ENCODE data around the gene RCCD1. TPM values are rescaled to one million over a fixed set of nuclear protein-coding genes. Genes with fewer than 3 reads are reported as not detected.

The RCCD1 gene
- total RNA-seq, 2 donors from 2014 or later = 6.8 to 9.5 TPM

DNA sequence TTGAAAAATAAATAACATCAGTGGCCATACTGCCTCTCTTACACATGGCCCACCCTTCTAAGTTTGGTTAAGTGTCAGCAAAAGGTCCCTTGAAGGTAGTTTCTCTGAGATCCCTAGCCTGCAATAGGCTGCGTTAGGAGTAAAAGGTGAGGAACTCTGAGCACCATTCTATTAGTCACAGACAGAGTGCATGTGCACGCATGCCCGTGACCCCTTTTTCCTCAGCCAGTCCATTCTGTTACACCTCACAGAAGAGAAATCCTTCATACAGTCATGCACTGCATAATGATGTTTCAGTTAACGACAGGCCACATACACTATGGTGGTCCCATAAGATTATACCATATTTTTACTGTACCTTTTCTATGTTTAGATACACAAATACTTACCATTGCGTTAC lies 12.5 kb downstream of the RCCD1 start:
- H3K27me3 ChIP-seq = no peaks in the 10 kb centered on the region

DNA sequence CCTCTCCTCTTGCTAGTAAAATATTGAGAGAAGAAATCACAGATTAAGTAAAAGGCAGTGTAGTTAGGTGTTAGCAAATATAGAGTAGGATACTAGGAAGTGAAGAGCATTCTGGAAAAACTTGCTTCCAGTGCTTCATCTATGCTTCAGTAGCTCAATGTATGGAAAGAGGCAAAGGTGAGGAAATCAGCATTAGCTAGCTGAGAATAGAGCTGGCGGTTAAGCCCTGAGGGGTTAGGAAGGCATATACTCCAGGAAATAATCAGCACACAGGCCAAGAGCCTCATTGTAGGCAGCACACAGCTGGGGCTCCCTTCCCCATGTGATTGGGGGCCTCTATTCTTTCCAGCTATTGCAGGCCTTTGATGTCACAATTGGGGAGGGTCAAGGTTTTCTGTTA lies 13.8 kb downstream of the RCCD1 start:
- TF ChIP-seq, protein P1, sequence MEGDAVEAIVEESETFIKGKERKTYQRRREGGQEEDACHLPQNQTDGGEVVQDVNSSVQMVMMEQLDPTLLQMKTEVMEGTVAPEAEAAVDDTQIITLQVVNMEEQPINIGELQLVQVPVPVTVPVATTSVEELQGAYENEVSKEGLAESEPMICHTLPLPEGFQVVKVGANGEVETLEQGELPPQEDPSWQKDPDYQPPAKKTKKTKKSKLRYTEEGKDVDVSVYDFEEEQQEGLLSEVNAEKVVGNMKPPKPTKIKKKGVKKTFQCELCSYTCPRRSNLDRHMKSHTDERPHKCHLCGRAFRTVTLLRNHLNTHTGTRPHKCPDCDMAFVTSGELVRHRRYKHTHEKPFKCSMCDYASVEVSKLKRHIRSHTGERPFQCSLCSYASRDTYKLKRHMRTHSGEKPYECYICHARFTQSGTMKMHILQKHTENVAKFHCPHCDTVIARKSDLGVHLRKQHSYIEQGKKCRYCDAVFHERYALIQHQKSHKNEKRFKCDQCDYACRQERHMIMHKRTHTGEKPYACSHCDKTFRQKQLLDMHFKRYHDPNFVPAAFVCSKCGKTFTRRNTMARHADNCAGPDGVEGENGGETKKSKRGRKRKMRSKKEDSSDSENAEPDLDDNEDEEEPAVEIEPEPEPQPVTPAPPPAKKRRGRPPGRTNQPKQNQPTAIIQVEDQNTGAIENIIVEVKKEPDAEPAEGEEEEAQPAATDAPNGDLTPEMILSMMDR (IDR thresholded peaks at IDR 0.05) = no peak
- Histone ChIP-seq H3K27me3 (no peaks in the 10 kb centered on the region), H3K4me1 (no peaks in the 10 kb centered on the region), H3K4me3 (no peak overlapping the region), H3K27ac (no peak overlapping the region), H3K36me3 (no peaks in the 10 kb centered on the region), H3K9me3 (no peaks in the 10 kb centered on the region)
- no peak for DNase-seq (ENCODE audit: low spot score)

More for the DNA sequence above, 12.5 kb downstream of the RCCD1 start:
- Histone ChIP-seq H3K27ac (no peak overlapping the region), H3K36me3 (no peaks in the 10 kb centered on the region), H3K4me3 (no peak overlapping the region), H3K4me1 (no peaks in the 10 kb centered on the region), H3K9me3 (no peaks in the 10 kb centered on the region)
- no peak for DNase-seq (ENCODE audit: low spot score)
- TF ChIP-seq, protein P1 (IDR thresholded peaks at IDR 0.05) = no peak

DNA sequence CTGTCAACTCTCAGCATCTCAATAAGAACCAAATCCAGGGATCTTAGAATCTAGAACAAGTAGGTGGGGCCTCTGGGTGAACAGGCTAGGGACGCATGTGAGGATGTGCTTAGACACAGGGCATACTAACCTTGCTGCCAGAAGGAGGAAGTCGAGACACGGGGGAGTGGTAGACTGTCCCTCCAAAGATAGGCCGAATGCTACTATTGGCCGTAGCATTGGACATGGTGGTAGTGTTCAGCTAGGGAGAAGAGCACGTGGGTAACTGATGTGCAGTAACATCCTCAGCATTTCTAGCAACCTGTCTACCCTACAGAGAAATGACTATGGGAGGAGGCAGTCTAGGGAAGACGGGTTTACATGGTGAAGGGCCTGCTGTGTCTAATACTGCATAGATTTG lies 15.6 kb downstream of the RCCD1 start:
- Histone ChIP-seq H3K27ac (no peak overlapping the region), H3K27me3 (no peaks in the 10 kb centered on the region), H3K4me1 (no peaks in the 10 kb centered on the region), H3K9me3 (no peaks in the 10 kb centered on the region), H3K36me3 (no peaks in the 10 kb centered on the region), H3K4me3 (no peak overlapping the region)
- DNase-seq (ENCODE audit: low spot score) = no peak
- TF ChIP-seq, protein P1 (IDR thresholded peaks at IDR 0.05) = no peak

DNA sequence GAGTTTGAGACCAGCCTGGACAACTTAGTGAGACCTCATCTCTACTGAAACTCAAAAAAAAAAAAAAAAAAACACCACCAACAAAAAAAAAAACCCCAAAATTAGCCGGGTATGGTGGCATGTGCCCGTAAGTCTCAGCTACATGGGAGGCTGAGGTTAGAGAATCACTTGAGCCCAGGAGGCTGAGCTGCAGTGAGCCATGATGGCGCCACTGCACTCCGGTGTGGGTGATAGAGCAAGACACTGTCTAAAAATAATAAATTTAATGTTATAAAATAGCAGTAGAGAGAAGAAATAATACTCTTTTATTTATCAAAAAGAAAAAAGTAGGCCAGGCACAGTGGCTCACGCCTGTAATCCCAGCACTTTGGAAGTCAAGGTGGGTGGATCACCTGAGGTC lies 17.4 kb downstream of the RCCD1 start:
- no peak overlapping the region for H3K27ac ChIP-seq
- TF ChIP-seq, protein P1 (IDR thresholded peaks at IDR 0.05) = no peak
- H3K9me3 ChIP-seq = no peaks in the 10 kb centered on the region
- H3K4me3 ChIP-seq = no peak overlapping the region
- no peak for DNase-seq (ENCODE audit: low spot score)
- H3K36me3 ChIP-seq = no peaks in the 10 kb centered on the region
- H3K4me1 ChIP-seq = no peaks in the 10 kb centered on the region
- no peaks in the 10 kb centered on the region for H3K27me3 ChIP-seq

DNA sequence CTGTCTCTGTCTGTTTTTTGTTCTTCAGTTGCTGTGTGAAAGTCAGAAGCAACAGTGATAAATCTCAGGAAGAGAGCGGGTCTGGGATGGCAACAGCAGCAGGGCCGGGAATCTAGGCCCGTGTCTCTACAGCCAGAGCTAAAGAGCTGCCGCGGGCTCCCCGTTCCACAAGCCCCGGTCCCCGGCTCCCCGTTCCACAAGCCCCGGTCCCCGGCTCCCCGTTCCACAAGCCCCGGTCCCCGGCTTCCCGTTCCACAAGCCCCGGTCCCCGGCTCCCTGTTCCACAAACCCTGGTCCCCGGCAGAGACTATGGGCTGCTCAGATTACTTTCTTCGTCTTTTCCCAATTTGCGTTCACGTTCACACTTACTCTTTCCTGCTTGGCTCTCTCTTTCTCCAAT lies 19.5 kb downstream of the RCCD1 start:
- no peak overlapping the region for H3K4me3 ChIP-seq
- TF ChIP-seq, protein P1 (IDR thresholded peaks at IDR 0.05) = no peak
- no peak overlapping the region for H3K27ac ChIP-seq
- no peaks in the 10 kb centered on the region for H3K9me3 ChIP-seq
- no peaks in the 10 kb centered on the region for H3K4me1 ChIP-seq
- no peaks in the 10 kb centered on the region for H3K36me3 ChIP-seq
- no peak for DNase-seq (ENCODE audit: low spot score)
- H3K27me3 ChIP-seq = no peaks in the 10 kb centered on the region

DNA sequence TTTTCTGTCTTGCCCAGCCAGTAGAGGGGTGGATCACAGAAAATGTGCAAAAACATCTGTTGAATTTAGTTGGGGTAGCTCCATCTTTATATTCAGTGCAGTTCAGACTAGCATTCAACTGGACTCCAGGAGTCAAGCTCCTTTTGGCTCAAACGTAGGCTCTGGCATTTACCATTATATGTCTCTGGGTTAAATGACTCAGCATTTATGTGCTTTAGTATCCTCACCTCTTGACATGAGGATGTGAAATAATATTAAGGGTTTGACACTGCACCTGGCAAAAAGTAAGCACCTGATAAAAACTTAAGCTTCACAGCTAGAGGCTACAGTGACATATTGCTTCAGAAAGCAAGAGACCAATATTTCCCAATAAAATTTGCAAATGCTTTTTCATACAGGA lies 24.9 kb downstream of the RCCD1 start:
- Histone ChIP-seq H3K4me3 (no peak overlapping the region), H3K9me3 (no peaks in the 10 kb centered on the region), H3K4me1 (no peaks in the 10 kb centered on the region), H3K27me3 (no peaks in the 10 kb centered on the region), H3K36me3 (no peaks in the 10 kb centered on the region), H3K27ac (no peak overlapping the region)
- TF ChIP-seq, protein P1 (IDR thresholded peaks at IDR 0.05) = no peak
- DNase-seq (ENCODE audit: low spot score) = no peak

Data from right atrium auricular region (tissue), 2 donors.